ENCODE results near the gene TLL2. TPM values are rescaled to one million over a fixed set of nuclear protein-coding genes. Genes with fewer than 3 reads are reported as not detected.

TLL2 gene
- polyA plus RNA-seq, 3 donors, result not detected

DNA sequence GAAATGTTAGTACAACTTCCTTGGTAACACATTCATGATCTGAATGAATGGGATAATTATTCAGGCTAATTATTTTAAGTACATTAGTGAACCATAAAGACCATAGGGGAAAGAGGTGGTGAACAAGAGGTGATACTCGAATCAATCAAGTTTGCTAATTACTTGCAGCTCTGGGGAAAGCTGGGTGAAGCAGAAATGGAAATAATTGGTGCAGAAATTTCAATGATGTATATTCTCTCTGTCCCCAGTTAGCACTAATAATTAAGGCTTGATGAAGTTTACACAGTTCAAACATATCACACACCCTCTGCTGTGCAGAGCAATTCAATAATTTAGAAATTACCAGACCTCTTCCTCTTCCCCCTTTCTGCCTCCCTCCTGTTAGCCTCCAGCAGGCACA lies 105.5 kb downstream of the TLL2 start:
- no peaks in the 10 kb centered on the region for H3K4me1 ChIP-seq (ENCODE audit: control insufficient read depth in 1 of 2, insufficient read depth in 2 of 2, low read length in 2 of 2)
- peaks cover 2% of the 10 kb centered on the region for H3K4me1 Mint-ChIP-seq
- H3K79me2 ChIP-seq (ENCODE audit: insufficient read depth, low read length), result no peaks in the 10 kb centered on the region
- H2AFZ ChIP-seq (ENCODE audit: insufficient read depth, low read depth, low read length, poor library complexity, severe bottlenecking), result no peak overlapping the region
- 100% methylated on average over 1 of the region's 1 CpG for WGBS (ENCODE audit: insufficient coverage)
- no peaks in the 10 kb centered on the region for H3K36me3 Mint-ChIP-seq
- TF ChIP-seq, protein P1, sequence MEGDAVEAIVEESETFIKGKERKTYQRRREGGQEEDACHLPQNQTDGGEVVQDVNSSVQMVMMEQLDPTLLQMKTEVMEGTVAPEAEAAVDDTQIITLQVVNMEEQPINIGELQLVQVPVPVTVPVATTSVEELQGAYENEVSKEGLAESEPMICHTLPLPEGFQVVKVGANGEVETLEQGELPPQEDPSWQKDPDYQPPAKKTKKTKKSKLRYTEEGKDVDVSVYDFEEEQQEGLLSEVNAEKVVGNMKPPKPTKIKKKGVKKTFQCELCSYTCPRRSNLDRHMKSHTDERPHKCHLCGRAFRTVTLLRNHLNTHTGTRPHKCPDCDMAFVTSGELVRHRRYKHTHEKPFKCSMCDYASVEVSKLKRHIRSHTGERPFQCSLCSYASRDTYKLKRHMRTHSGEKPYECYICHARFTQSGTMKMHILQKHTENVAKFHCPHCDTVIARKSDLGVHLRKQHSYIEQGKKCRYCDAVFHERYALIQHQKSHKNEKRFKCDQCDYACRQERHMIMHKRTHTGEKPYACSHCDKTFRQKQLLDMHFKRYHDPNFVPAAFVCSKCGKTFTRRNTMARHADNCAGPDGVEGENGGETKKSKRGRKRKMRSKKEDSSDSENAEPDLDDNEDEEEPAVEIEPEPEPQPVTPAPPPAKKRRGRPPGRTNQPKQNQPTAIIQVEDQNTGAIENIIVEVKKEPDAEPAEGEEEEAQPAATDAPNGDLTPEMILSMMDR (IDR thresholded peaks at IDR 0.05), result no peak
- H3K4me3 ChIP-seq (replicated peaks in 1 of 3; ENCODE audit: low read depth in 2 of 3, low read length in 3 of 3), result no peak overlapping the region
- intact Hi-C loops (cut with micrococcal nuclease), result no loop called here
- no peak for DNase-seq
- H3K4me3 Mint-ChIP-seq, result no peak overlapping the region
- peaks cover 0 to 1% (median 0%) of the 10 kb centered on the region in 7 donors for H3K9me3 Mint-ChIP-seq
- H3K36me3 ChIP-seq (replicated peaks in 1 of 2; ENCODE audit: control insufficient read depth in 1 of 2, insufficient read depth in 2 of 2, low read length in 2 of 2), result no peaks in the 10 kb centered on the region
- H3K4me2 ChIP-seq (replicated peaks; ENCODE audit: extremely low read depth, low read length, poor library complexity, severe bottlenecking), result no peak overlapping the region
- peaks cover 0 to 10% of the 10 kb centered on the region in 2 donors for H3K27me3 ChIP-seq (ENCODE audit: control insufficient read depth in 2 of 2, insufficient read depth in 2 of 2, low read length in 2 of 2)
- H4K20me1 ChIP-seq (ENCODE audit: insufficient read depth, low read length), result no peaks in the 10 kb centered on the region
- no peak overlapping the region for H3K9ac ChIP-seq (ENCODE audit: insufficient read depth, low read length, poor library complexity, severe bottlenecking)
- H3K27ac Mint-ChIP-seq, result peak overlapping the region in 1 of 7 donors; percentile 66
- no peak overlapping the region for H3K27ac ChIP-seq (ENCODE audit: low read depth in 1 of 2, low read length in 2 of 2)
- no peaks in the 10 kb centered on the region for H3K9me3 ChIP-seq (replicated peaks in 1 of 2; ENCODE audit: control insufficient read depth in 1 of 2, insufficient read depth in 1 of 2, low read length in 2 of 2)
- peaks cover 11 to 24% (median 22%) of the 10 kb centered on the region in 3 donors for H3K27me3 Mint-ChIP-seq (ENCODE audit: low read depth in 3 of 3)

DNA sequence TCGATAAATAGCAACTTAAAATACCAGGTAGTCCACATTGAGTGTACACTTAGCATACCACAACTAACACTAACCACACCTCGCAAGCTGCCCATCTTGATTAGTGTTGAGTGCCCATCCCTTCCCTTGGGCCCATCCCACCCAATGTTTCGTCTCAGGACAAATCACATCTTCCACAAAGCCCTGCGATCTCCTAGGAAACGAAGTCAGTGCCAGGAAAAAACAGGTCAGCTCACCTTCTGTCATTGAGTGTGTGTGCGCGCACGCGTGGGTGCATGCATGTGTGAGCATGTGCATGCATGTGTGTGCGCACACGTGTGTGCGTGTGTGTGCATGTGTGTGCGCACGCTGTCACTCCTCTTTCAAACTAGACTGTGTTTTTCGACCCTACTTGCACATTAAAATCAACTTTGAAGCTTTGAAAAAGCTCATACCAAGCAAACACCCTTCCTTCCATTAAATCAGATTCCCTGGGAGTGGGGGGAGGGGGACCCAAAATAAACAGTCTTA lies 106.1 kb downstream of the TLL2 start:
- H3K27ac ChIP-seq (ENCODE audit: low read depth in 1 of 2, low read length in 2 of 2), result no peak overlapping the region
- H3K9me3 Mint-ChIP-seq, result peaks cover 0 to 1% (median 0%) of the 10 kb centered on the region in 7 donors
- H3K4me2 ChIP-seq (replicated peaks; ENCODE audit: extremely low read depth, low read length, poor library complexity, severe bottlenecking), result no peak overlapping the region
- no peaks in the 10 kb centered on the region for H3K9me3 ChIP-seq (replicated peaks in 1 of 2; ENCODE audit: control insufficient read depth in 1 of 2, insufficient read depth in 1 of 2, low read length in 2 of 2)
- H3K27me3 ChIP-seq (ENCODE audit: control insufficient read depth in 2 of 2, insufficient read depth in 2 of 2, low read length in 2 of 2), result peaks cover 0 to 10% of the 10 kb centered on the region in 2 donors
- H3K36me3 ChIP-seq (replicated peaks in 1 of 2; ENCODE audit: control insufficient read depth in 1 of 2, insufficient read depth in 2 of 2, low read length in 2 of 2), result no peaks in the 10 kb centered on the region
- no peak for DNase-seq
- H3K27me3 Mint-ChIP-seq (ENCODE audit: low read depth in 3 of 3), result peaks cover 17 to 22% (median 22%) of the 10 kb centered on the region in 3 donors
- no peaks in the 10 kb centered on the region for H3K36me3 Mint-ChIP-seq
- intact Hi-C loops (cut with micrococcal nuclease), result no loop called here
- no peak overlapping the region for H3K27ac Mint-ChIP-seq
- no peaks in the 10 kb centered on the region for H3K79me2 ChIP-seq (ENCODE audit: insufficient read depth, low read length)
- H2AFZ ChIP-seq (ENCODE audit: insufficient read depth, low read depth, low read length, poor library complexity, severe bottlenecking), result no peak overlapping the region
- no peaks in the 10 kb centered on the region for H3K4me1 ChIP-seq (ENCODE audit: control insufficient read depth in 1 of 2, insufficient read depth in 2 of 2, low read length in 2 of 2)
- H3K9ac ChIP-seq (ENCODE audit: insufficient read depth, low read length, poor library complexity, severe bottlenecking), result no peak overlapping the region
- H4K20me1 ChIP-seq (ENCODE audit: insufficient read depth, low read length), result no peaks in the 10 kb centered on the region
- no peak overlapping the region for H3K4me3 Mint-ChIP-seq
- H3K4me1 Mint-ChIP-seq, result peaks cover 2% of the 10 kb centered on the region
- H3K4me3 ChIP-seq (replicated peaks in 1 of 3; ENCODE audit: low read depth in 2 of 3, low read length in 3 of 3), result no peak overlapping the region
- WGBS (ENCODE audit: insufficient coverage), result 90% methylated on average over 10 of the region's 15 CpGs
- TF ChIP-seq, protein P1 (IDR thresholded peaks at IDR 0.05), result no peak
